ENCODE data around the gene ALLC.

DNA sequence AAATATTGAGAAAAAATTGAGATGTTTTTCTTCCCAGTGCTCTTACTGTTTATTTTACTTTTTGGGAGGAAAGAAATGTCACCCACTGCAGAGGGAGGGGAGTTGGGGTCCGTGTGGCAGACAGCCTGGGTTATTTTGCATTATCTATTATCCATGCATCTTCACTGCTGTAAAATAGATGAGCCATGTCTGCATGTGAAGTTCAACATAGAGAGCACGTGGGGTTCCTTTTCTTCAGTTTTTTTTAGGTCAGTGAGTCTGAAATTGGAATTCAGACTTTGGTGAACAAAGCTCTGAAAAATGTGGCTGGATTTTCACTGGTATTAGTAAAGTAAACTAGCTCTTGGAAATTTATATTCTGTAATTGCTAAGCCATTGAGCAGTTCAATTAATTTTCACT is 47.8 kb downstream of the ALLC start:
- TF ChIP-seq, protein P1, sequence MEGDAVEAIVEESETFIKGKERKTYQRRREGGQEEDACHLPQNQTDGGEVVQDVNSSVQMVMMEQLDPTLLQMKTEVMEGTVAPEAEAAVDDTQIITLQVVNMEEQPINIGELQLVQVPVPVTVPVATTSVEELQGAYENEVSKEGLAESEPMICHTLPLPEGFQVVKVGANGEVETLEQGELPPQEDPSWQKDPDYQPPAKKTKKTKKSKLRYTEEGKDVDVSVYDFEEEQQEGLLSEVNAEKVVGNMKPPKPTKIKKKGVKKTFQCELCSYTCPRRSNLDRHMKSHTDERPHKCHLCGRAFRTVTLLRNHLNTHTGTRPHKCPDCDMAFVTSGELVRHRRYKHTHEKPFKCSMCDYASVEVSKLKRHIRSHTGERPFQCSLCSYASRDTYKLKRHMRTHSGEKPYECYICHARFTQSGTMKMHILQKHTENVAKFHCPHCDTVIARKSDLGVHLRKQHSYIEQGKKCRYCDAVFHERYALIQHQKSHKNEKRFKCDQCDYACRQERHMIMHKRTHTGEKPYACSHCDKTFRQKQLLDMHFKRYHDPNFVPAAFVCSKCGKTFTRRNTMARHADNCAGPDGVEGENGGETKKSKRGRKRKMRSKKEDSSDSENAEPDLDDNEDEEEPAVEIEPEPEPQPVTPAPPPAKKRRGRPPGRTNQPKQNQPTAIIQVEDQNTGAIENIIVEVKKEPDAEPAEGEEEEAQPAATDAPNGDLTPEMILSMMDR (IDR thresholded peaks at IDR 0.05; ENCODE audit: low read depth, low read length, poor library complexity, severe bottlenecking), result no peak
- no peak for TF ChIP-seq EZH2phosphoT487 (IDR thresholded peaks at IDR 0.05; ENCODE audit: borderline replicate concordance, low read length)
